GM12873 (cell line): ENCODE data around the gene EMC1.

Experiments
- TF ChIP-seq, protein P1 (sequence below): IDR thresholded peaks from 2 replicates; pipeline ENCODE4 v1.5.1; 2012; ENCODE audit warnings: low read depth, mild to moderate bottlenecking, moderate library complexity, low read length, control low read depth; ENCODE audit not compliant: insufficient read depth; ENCODE audit errors: missing control alignments

Gene EMC1

DNA sequence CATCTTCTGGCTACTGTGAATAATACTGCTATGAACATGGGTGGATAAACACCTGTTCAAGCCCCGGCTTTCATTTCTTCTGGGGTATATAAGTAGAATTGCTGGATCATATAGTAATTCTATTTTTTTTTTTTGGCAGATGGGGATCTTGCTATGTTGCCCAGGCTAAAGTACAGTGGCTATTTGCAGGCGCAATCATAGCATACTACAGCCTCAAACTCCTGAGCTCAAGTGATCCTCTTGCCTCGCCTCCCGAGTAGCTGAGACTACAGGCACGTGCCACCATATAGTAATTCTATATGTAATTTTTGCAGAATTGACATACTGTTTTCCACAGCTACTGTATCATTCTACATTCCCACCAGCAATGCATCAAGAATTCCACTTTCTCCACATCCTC, 69.1 kb downstream of the EMC1 start:
- TF ChIP-seq, protein P1, sequence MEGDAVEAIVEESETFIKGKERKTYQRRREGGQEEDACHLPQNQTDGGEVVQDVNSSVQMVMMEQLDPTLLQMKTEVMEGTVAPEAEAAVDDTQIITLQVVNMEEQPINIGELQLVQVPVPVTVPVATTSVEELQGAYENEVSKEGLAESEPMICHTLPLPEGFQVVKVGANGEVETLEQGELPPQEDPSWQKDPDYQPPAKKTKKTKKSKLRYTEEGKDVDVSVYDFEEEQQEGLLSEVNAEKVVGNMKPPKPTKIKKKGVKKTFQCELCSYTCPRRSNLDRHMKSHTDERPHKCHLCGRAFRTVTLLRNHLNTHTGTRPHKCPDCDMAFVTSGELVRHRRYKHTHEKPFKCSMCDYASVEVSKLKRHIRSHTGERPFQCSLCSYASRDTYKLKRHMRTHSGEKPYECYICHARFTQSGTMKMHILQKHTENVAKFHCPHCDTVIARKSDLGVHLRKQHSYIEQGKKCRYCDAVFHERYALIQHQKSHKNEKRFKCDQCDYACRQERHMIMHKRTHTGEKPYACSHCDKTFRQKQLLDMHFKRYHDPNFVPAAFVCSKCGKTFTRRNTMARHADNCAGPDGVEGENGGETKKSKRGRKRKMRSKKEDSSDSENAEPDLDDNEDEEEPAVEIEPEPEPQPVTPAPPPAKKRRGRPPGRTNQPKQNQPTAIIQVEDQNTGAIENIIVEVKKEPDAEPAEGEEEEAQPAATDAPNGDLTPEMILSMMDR = no peak

DNA sequence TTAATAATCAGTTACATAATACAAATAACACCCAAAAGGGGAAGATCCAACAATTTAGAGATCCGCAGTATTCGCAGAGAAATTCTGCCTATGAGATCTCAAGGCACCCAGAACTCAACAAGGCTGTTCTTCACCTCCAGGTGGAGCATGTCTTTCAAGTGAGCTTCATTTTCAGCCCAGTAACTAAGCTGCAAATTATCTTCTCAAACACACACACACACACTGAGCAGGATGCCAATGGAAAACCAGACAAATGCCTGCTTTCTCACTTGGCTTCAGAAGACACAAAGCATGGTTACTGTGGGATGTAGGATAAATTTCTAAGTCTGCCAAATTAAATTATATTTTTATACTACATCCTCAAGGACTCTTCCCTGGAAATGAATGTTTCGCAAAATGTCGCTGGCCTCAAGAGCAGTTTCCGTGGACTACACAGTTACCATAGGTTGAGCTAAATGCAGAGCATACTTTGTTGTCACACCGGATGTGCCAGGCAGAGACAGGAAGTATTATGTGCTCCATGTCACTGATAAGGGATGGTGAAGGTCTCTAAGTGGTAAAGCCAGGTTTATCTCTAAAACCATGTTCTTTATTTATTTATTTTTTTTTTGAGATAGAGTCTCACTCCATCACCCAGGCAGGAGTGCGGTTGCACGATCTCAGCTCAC, 71.6 kb downstream of the EMC1 start:
- TF ChIP-seq, protein P1 = peak; percentile 40

DNA sequence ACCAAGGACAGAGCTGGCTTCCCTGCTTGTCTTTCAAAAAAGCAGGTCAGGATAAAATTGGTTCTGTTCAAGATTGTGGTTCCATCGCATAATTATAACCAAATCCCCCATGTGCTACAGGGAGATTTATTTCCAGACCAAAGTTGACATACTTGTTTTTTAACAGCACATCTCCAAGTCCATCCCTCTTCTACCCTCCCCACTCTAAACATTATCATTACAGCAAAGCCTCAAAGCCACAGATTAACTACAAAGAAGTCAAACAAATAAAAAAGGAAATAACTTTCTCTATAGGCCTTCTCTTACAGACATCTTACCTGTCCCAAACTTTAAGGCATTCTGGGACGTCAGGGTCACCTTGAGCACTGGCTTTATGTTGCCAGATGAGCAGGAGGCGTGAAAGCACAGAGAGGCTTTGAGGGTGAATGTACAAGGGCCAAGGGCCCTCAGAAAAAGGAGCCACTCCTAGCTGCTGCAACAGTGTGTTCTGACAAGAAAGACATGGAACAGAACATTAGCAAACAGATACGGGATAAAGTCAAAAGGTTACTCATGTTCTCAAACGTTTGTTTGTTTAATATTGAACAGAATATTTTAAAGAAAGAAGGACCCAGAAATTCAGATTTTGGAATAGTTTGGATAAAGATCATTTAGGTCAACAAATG, 72.5 kb downstream of the EMC1 start:
- TF ChIP-seq, protein P1 = no peak

DNA sequence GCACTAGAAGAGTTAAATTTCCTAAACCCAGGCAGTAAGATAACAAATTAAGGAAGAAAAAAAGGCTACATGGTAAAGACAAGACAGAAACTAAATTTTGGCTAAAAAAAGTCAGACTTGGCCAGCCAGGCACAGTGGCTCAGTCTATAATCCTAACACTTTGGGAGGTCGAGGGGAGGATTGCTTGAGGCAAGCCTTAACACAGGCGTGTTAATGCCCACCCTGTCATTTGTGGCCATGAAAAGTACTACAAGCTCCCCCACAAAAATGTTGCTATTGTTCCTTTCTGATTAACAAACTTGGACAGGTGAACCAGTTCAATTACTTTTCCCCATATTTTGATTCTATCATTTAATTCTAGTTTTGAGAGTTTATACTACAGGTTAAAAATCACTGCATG, 73.5 kb downstream of the EMC1 start:
- TF ChIP-seq, protein P1 = no peak

DNA sequence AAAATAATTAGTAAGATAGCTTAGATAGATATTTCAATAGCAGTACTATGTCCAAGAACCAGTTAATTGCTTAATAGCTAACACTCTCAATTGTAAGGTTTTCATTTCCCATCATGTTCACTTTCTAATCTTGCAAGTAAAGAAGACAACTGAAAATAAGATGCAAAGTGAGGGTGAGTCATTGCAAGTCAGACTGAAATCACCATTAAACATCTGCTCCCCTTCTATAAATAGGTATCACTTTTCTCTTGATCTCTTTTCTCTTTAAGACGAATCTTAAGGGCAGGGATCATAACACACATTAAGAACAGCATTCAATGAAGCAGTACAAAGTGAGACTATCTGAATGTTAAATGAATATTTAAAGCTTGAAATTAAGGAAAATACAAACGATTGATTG, 81.7 kb downstream of the EMC1 start:
- TF ChIP-seq, protein P1 = no peak

DNA sequence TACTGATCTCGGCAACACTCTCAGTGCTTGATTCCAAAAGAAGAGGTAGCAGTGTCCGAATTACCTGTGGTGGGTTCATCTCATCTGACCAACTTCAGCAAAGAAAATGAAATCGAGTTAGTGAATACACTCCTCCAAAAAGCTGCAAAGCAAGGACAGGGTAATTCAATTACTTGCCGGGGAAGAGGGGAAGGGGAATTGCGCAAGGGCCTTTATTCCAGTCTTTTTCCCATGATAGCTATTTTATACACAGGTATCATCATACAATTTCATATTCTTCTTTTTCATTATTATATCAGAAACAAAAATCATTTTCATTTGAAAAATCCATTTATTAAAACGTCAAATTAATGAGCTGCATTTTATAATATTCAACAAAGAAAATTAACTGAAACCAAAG, 84.2 kb downstream of the EMC1 start:
- TF ChIP-seq, protein P1 = no peak

DNA sequence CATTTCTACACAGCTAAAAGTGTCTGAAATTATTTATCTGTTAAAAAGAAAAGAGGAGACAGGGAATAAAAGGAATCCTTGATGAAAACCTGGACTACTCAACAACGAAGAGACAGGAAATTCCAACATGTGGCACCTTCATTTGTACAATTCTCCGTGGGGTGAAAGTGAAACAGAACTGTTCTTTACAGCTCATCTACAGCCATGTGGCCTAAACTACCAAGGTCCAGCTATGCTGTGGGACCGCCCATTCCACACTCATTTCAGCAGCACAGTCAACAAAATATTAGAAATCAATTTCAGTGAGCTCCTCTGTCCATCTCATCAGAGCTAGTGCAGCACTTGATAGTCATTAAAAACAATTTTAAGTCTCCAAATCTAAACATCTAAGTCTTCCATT, 85.3 kb downstream of the EMC1 start:
- TF ChIP-seq, protein P1 = no peak
